Measurements from ENCODE around the gene RPP14.

RPP14 gene

DNA sequence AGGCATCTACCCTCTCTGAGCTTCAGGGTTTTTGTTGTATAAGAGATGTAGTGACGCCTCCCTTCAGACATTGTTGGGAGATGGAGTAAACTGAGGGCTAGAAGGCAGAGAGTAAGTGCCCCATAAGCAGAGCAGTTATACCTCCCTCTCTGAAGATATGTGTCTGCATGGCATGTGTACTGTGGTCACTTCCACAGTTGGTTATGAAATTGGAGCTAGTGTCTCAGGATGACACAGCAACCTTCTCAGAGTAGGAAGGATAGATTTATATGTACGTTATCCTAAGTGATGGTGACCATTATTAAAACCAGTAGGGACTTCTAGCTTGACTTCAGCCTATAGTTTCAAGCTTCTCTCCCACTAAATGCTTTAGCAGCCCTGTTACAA lies 44.6 kb downstream of the RPP14 start:
- H3K4me3 ChIP-seq (ENCODE audit: low read depth, low read length), result peak overlapping the region; percentile 54
- peak; percentile 39 for TF ChIP-seq POLR2A (IDR thresholded peaks at IDR 0.05; ENCODE audit: extremely low read depth, insufficient read length)
- TF ChIP-seq MAX (IDR thresholded peaks at IDR 0.05; ENCODE audit: low read depth, low read length), result peak; percentile 67
- TF ChIP-seq MYC (IDR thresholded peaks at IDR 0.05; ENCODE audit: low read depth, low read length), result peak; percentile 74; the same call in 1 of the 2 replicates
- TF ChIP-seq, protein P1, sequence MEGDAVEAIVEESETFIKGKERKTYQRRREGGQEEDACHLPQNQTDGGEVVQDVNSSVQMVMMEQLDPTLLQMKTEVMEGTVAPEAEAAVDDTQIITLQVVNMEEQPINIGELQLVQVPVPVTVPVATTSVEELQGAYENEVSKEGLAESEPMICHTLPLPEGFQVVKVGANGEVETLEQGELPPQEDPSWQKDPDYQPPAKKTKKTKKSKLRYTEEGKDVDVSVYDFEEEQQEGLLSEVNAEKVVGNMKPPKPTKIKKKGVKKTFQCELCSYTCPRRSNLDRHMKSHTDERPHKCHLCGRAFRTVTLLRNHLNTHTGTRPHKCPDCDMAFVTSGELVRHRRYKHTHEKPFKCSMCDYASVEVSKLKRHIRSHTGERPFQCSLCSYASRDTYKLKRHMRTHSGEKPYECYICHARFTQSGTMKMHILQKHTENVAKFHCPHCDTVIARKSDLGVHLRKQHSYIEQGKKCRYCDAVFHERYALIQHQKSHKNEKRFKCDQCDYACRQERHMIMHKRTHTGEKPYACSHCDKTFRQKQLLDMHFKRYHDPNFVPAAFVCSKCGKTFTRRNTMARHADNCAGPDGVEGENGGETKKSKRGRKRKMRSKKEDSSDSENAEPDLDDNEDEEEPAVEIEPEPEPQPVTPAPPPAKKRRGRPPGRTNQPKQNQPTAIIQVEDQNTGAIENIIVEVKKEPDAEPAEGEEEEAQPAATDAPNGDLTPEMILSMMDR (IDR thresholded peaks at IDR 0.05; ENCODE audit: low read depth, low read length), result no peak
- peak; percentile 91 for DNase-seq (ENCODE audit: low read depth)

- DNase-seq (ENCODE audit: low read depth), result peak; percentile 98
- peak overlapping the region; percentile 85 for H3K4me3 ChIP-seq (ENCODE audit: low read depth, low read length)
- TF ChIP-seq MYC (IDR thresholded peaks at IDR 0.05; ENCODE audit: low read depth, low read length) (peak; percentile 73), POLR2A (IDR thresholded peaks at IDR 0.05; ENCODE audit: extremely low read depth, insufficient read length) (peak; percentile 61), MAX (IDR thresholded peaks at IDR 0.05; ENCODE audit: low read depth, low read length) (peak; percentile 69)
- TF ChIP-seq, protein P1 (IDR thresholded peaks at IDR 0.05; ENCODE audit: low read depth, low read length), result peak; percentile 30
These were observed 45.9 kb downstream of the RPP14 start for GRCh38 chr3:58351920-58352319.

DNA sequence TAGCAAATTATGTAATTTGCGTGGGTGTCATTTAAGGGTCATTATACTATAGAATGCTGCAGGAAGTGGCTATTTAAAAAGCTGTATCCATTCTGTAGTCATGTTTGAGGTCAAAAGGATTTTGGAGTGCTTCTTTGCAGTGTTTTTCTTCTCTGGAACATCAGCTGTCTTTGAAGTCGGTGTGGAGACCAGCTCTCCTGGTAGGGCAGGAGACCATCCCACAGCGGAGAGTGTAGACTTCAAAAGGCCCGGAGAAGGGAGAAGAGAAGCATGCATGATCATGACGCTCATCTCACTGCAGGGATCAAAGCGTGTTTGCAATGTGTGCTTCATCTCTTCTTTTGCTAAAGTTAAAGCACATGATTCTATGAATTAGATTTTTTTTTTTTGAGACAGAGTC lies 46.6 kb downstream of the RPP14 start:
- H3K4me3 ChIP-seq (ENCODE audit: low read depth, low read length), result peak overlapping the region; percentile 85
- peak; percentile 73 for DNase-seq (ENCODE audit: low read depth)
- TF ChIP-seq MYC (IDR thresholded peaks at IDR 0.05; ENCODE audit: low read depth, low read length), result 0 out of 2 replicates have a peak, but pooled peaks have one; percentile 50
- peak; percentile 38; the same call in 1 of the 2 replicates for TF ChIP-seq MAX (IDR thresholded peaks at IDR 0.05; ENCODE audit: low read depth, low read length)
- TF ChIP-seq POLR2A (IDR thresholded peaks at IDR 0.05; ENCODE audit: extremely low read depth, insufficient read length), result no peak

- TF ChIP-seq, protein P1 (IDR thresholded peaks at IDR 0.05; ENCODE audit: low read depth, low read length), result peak; percentile 8
- 0 out of 2 replicates have a peak, but pooled peaks have one; percentile 9 for TF ChIP-seq MAX (IDR thresholded peaks at IDR 0.05; ENCODE audit: low read depth, low read length)
- TF ChIP-seq POLR2A (IDR thresholded peaks at IDR 0.05; ENCODE audit: extremely low read depth, insufficient read length), result peak; percentile 62
- TF ChIP-seq MYC (IDR thresholded peaks at IDR 0.05; ENCODE audit: low read depth, low read length), result 0 out of 2 replicates have a peak, but pooled peaks have one; percentile 23
- peak overlapping the region; percentile 85 for H3K4me3 ChIP-seq (ENCODE audit: low read depth, low read length)
- peak; percentile 94 for DNase-seq (ENCODE audit: low read depth)
These were observed 47.9 kb downstream of the RPP14 start for GRCh38 chr3:58353722-58354553.

- DNase-seq (ENCODE audit: low read depth), result peak; percentile 75
- peak overlapping the region; percentile 4 for H3K4me3 ChIP-seq (ENCODE audit: low read depth, low read length)
- no peak for TF ChIP-seq POLR2A (IDR thresholded peaks at IDR 0.05; ENCODE audit: extremely low read depth, insufficient read length)
- no peak for TF ChIP-seq MYC (IDR thresholded peaks at IDR 0.05; ENCODE audit: low read depth, low read length)
- TF ChIP-seq, protein P1 (IDR thresholded peaks at IDR 0.05; ENCODE audit: low read depth, low read length), result no peak
- TF ChIP-seq MAX (IDR thresholded peaks at IDR 0.05; ENCODE audit: low read depth, low read length), result no peak
These were observed 49.1 kb downstream of the RPP14 start for GRCh38 chr3:58355179-58355578.

GRCh38 chr3:58356054-58356453 lies 50.0 kb downstream of the RPP14 start:
- peak; percentile 77 for DNase-seq (ENCODE audit: low read depth)
- no peak overlapping the region for H3K4me3 ChIP-seq (ENCODE audit: low read depth, low read length)
- TF ChIP-seq POLR2A (IDR thresholded peaks at IDR 0.05; ENCODE audit: extremely low read depth, insufficient read length) (no peak), MAX (IDR thresholded peaks at IDR 0.05; ENCODE audit: low read depth, low read length) (peak; percentile 86)

Measured in NB4 (cell line).